Activated T-cell treated with anti-CD3 and anti-CD28 coated beads, Interleukin-2, amount 50 U/mL, for 24 hours (primary cell): ENCODE measurements around the gene SFRP5.

Experiments
- DNase-seq: peaks from one replicate; pipeline ENCODE4 v3.0.0-alpha.2; 2020
- H3K27ac Mint-ChIP-seq: 2 replicates; pipeline ENCODE4 v1.8.0; 2020; ENCODE audit warnings: mild to moderate bottlenecking, mixed read lengths
- H3K27me3 Mint-ChIP-seq: 2 replicates; pipeline ENCODE4 v1.8.0; 2020; ENCODE audit warnings: mixed read lengths
- H3K36me3 Mint-ChIP-seq: 2 replicates; pipeline ENCODE4 v1.8.0; 2020; ENCODE audit warnings: low read depth, mixed read lengths
- H3K4me1 Mint-ChIP-seq: 2 replicates; pipeline ENCODE4 v1.8.0; 2020; ENCODE audit warnings: low read depth, mixed read lengths
- H3K4me3 Mint-ChIP-seq: 2 replicates; pipeline ENCODE4 v1.8.0; 2020; ENCODE audit warnings: mild to moderate bottlenecking, moderate library complexity, mixed read lengths
- H3K9me3 Mint-ChIP-seq: 2 replicates; pipeline ENCODE4 v1.8.0; 2020; ENCODE audit warnings: mixed read lengths

The SFRP5 gene

DNA sequence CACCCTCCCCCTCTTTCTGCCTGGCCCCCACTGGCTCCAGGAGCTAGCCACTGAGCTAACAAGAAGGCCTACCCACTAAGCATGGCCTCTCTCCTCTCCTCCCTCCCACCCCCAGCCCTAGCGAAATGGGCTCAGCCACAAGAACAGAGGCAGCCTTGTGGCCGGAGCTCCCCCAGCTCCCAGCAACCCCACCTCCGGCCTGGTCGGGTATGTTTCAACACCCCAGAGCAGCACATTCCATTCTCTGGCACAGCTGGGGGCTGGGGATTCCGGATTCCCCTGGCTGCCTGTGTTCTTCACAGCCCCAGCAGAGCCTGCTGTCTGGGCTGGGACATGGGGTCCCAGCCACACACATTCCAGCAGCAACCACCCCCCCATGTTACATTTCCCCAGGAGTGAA lies 9.0 kb downstream of the SFRP5 start:
- Mint-ChIP-seq H3K4me1 (no peaks in the 10 kb centered on the region), H3K9me3 (no peaks in the 10 kb centered on the region), H3K36me3 (peaks cover 41% of the 10 kb centered on the region), H3K27me3 (no peaks in the 10 kb centered on the region), H3K27ac (no peak overlapping the region), H3K4me3 (no peak overlapping the region)
- DNase-seq = no peak

DNA sequence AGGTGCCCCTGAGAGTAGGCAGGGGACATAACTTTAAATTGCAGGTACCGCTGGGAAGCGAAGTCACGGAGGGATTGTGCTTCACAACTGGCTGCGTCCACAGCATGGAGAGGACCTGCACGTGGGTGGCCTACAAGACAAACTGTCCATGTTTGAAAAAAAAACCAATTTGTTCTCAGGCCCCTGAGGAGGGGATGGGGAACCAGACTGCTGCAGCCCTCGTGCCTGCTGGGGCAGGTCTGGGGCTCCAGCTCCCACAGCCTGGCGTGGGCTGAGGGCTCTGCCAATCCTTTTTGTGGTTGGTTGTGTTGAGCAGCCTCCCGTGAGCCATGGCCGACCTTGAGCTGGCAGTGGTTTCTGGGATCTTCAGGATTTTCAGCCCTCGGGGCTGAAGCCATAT lies 9.7 kb downstream of the SFRP5 start:
- H3K36me3 Mint-ChIP-seq = peaks cover 48% of the 10 kb centered on the region
- H3K4me3 Mint-ChIP-seq = no peak overlapping the region
- no peak for DNase-seq
- H3K27me3 Mint-ChIP-seq = no peaks in the 10 kb centered on the region
- no peak overlapping the region for H3K27ac Mint-ChIP-seq
- no peaks in the 10 kb centered on the region for H3K4me1 Mint-ChIP-seq
- H3K9me3 Mint-ChIP-seq = no peaks in the 10 kb centered on the region

DNA sequence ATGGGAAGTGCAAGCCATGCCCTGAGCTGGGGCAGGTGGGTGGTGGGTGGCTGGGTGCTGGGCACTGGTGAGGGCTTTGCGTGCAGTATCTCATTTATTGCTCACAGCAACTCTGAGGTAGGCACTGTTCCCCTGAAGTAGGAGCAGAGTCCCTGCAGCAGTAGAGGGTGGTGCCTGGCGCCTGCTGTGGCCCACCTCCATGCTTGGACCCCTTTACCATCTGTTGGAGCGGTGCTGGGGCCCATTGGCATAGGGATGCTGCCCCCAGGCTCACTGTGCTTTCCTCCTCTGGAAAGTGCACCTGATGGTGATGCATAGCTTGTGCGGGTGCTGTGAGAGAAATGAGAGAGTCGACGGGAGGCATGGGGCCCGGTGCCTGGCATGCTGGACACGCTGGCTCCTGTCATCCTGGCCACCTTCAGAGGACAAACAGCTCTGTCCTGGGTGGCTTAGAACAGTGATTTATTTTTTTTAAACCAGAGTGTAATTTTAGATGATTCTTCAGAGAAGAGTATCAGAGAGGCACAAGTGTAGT lies 10.4 kb downstream of the SFRP5 start:
- no peak for DNase-seq
- no peaks in the 10 kb centered on the region for H3K4me1 Mint-ChIP-seq
- peaks cover 55% of the 10 kb centered on the region for H3K36me3 Mint-ChIP-seq
- H3K9me3 Mint-ChIP-seq = no peaks in the 10 kb centered on the region
- no peak overlapping the region for H3K27ac Mint-ChIP-seq
- H3K27me3 Mint-ChIP-seq = no peaks in the 10 kb centered on the region
- H3K4me3 Mint-ChIP-seq = no peak overlapping the region

DNA sequence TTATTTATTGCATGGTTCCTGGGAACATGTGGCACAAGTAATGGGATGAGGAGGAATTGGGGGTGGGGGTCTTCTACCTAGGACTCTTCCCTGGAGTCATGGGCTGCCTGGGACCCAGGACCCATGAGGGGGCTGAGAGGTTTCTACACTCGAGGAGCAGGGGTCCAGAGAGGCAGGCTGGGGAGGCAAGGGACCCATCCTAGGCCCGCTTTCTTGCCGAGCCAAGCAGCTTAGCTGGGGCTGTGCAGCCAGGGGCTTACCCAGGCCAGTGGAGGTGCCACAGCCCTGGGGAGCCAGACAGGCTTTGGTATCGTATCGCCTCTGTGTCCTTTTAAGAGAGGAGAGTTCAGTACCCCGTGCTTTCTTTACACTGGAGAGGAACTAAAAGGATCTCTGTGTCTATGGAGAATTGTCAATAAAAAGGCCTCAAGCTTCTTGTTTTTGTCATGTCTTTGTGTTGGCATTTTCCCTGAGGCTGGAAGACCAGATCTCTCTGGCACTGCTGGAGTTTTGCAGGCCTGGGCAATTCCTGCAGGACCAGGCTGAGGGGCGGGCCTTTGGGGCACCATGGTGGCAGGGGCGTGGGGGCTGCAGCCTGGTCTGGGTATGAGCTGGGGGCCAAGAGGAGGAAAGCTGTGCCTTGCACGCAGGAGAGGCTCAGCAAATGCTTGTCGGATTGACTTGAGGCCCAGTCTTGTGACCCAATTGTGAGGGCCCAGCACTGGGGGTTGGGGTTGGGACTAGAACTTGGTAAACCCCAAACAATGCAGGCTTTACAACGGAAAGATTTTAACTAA lies 11.1 kb downstream of the SFRP5 start:
- DNase-seq = no peak
- Mint-ChIP-seq H3K9me3 (no peaks in the 10 kb centered on the region), H3K4me3 (no peak overlapping the region), H3K27ac (no peak overlapping the region), H3K4me1 (no peaks in the 10 kb centered on the region), H3K27me3 (no peaks in the 10 kb centered on the region), H3K36me3 (peaks cover 62% of the 10 kb centered on the region)

DNA sequence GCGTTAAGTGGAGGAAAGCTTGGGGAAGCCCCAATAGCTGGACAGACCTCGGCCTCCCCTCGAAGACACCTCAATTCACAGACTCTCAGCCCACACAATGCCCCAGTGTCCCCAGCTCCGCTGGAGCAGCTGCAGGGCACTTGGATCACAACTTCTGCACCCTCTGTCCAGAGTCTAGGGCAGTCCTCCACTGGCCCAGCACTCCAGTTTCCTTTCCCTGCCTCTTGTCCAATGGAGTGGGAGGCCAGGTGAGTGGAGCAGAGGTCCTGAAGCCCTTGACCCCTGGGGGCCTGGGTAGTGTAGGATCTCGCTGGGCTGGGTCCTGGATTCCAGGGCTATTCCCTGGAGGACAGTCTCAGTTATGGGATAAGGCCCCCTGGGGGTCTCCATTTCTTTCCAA lies 11.9 kb downstream of the SFRP5 start:
- Mint-ChIP-seq H3K4me1 (no peaks in the 10 kb centered on the region), H3K27ac (no peak overlapping the region), H3K36me3 (peaks cover 69% of the 10 kb centered on the region), H3K27me3 (no peaks in the 10 kb centered on the region), H3K4me3 (no peak overlapping the region), H3K9me3 (no peaks in the 10 kb centered on the region)
- DNase-seq = no peak

DNA sequence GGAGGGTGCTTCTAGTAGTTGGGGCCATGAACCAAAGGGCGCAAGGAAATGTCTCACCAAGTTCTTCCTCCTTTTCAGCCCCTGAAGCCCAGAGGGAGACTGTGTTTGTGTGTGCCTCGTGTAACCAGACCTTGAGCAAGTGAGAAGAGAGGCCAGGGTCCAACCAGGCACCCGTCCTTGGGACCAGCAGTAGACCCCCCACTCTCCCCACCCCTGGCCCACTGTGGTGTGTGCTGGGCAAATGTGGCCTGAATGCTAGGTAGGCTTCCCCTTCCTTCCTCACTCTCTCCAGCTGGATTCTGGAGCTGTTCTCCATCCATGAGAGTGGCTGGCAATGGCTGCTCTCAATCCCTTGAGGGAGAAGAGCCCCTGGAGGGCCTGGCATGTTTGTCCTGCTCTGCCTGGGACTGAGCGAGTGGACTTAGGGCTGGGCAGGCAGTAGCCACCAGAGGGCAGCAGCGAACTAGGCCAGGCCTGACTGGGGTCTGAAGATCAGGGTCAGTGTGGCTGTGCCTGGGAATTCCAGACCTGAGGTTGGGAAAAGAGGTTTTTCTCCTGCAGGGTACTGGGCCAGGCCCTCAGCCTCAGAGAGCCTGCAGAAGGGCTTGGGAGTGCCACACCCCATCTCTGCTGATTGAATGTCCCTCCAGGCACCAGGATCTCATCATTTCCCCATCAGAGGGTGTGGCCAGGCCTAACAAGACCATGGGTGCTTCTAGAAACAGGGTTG lies 12.5 kb downstream of the SFRP5 start:
- no peak overlapping the region for H3K4me3 Mint-ChIP-seq
- H3K27me3 Mint-ChIP-seq = no peaks in the 10 kb centered on the region
- H3K36me3 Mint-ChIP-seq = peaks cover 76% of the 10 kb centered on the region
- H3K9me3 Mint-ChIP-seq = no peaks in the 10 kb centered on the region
- peak; percentile 61 for DNase-seq
- H3K4me1 Mint-ChIP-seq = no peaks in the 10 kb centered on the region
- H3K27ac Mint-ChIP-seq = no peak overlapping the region

DNA sequence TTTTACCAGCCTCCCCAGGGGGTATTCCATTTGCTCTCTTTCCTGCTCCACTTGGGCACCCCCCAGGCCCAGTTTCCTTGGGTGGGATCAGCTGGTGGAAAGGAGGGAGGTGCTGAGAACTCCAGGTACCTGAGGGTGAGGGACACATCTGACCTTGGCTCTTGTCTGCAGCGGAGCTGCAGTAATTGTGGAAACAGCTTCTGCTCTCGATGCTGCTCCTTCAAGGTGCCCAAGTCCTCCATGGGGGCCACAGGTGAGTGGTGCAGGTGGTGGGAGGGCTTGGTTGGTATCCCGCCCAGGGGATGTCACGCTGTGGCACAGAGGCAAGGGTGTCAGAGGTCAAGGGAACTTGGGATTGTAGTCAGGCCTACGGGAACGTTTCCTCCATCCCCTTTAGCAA lies 14.3 kb downstream of the SFRP5 start:
- no peak overlapping the region for H3K27ac Mint-ChIP-seq
- DNase-seq = no peak
- no peaks in the 10 kb centered on the region for H3K27me3 Mint-ChIP-seq
- H3K36me3 Mint-ChIP-seq = peaks cover 93% of the 10 kb centered on the region
- no peaks in the 10 kb centered on the region for H3K9me3 Mint-ChIP-seq
- no peaks in the 10 kb centered on the region for H3K4me1 Mint-ChIP-seq
- H3K4me3 Mint-ChIP-seq = no peak overlapping the region

DNA sequence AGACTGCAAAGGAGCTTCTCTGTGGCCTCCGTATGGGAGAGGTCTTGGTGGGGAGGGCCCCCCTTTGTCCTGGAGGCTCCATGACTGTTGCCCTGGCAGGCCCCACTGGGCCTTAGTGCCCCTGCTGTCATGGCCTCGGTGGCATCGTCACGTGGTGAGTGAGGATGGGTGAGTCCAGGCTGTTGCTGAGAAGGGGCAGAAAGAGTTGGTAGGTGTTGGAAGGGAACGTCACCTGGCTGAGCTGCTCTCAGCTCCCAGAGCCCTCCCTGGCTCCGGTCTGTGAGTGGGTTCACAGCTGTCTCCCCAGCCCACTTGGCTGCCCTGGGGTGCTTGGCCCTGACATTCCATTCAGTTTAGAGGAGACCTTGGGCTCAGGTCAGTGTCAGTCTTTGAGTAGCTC lies 16.1 kb downstream of the SFRP5 start:
- no peak overlapping the region for H3K27ac Mint-ChIP-seq
- DNase-seq = no peak
- H3K4me3 Mint-ChIP-seq = no peak overlapping the region
- H3K4me1 Mint-ChIP-seq = no peaks in the 10 kb centered on the region
- H3K9me3 Mint-ChIP-seq = no peaks in the 10 kb centered on the region
- peaks cover 95% of the 10 kb centered on the region for H3K36me3 Mint-ChIP-seq
- no peaks in the 10 kb centered on the region for H3K27me3 Mint-ChIP-seq

DNA sequence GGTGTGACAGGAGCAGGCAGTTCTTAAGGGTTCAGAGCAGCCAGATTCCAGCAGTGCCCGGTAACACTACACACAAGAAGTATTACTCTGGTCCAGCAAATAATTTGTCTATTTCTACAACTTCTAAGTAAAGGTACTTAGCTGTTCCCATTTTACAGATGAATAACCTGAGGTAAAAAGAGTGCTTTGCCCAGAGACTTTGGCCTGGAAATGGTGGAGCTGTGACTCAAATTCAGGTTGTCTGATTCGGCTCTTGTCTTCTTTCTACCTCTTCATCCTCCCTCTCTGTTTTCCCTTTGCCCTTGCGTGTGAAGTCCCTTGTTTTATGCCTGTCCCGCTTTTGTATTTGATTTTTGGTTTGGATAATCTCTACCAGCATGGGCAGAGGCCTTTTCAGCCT lies 17.1 kb downstream of the SFRP5 start:
- Mint-ChIP-seq H3K27me3 (no peaks in the 10 kb centered on the region), H3K27ac (no peak overlapping the region), H3K36me3 (peaks cover 95% of the 10 kb centered on the region), H3K9me3 (no peaks in the 10 kb centered on the region), H3K4me3 (no peak overlapping the region), H3K4me1 (no peaks in the 10 kb centered on the region)
- DNase-seq = no peak

DNA sequence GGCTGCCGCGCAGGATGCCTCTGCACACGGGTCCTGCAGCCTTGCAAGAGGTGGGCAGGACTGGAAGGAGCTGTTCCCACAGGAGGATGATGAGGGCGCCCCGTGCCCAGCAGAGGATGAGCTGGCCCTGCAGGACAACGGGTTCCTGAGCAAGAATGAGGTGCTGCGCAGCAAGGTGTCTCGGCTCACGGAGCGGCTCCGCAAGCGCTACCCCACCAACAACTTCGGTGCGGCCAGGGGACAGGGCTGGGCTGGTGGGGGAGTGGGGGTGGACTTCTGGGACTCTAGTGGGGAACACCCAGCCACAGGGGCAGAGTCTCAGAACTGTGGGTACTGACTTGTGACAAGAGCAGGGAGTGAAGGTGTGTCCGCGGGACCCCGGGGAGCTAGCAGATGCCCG lies 18.8 kb downstream of the SFRP5 start:
- Mint-ChIP-seq H3K9me3 (no peaks in the 10 kb centered on the region), H3K4me3 (no peak overlapping the region), H3K36me3 (peaks cover 99% of the 10 kb centered on the region), H3K27ac (no peak overlapping the region), H3K4me1 (no peaks in the 10 kb centered on the region), H3K27me3 (no peaks in the 10 kb centered on the region)
- no peak for DNase-seq

DNA sequence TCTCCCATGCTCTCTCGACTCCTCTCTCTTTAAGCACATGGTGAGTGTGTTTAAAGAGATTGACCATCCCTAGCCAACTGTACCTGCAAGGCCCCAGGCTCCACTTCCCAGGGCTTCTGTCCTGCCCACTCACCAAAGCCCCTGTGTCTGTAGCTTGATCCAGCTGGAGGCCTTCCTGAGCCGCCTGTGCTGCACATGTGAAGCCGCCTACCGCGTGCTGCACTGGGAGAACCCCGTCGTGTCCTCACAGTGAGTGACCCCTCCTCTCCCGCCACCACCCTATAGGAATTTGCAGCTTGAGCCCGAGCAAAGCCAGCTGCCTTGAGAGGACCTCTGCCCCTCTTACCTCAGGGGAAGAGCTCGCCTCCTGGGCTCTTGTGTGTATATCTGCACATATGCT lies 23.7 kb downstream of the SFRP5 start:
- no peak overlapping the region for H3K4me3 Mint-ChIP-seq
- H3K27ac Mint-ChIP-seq = no peak overlapping the region
- no peaks in the 10 kb centered on the region for H3K27me3 Mint-ChIP-seq
- no peaks in the 10 kb centered on the region for H3K9me3 Mint-ChIP-seq
- peaks cover 95% of the 10 kb centered on the region for H3K36me3 Mint-ChIP-seq
- no peak for DNase-seq
- peaks cover 6% of the 10 kb centered on the region for H3K4me1 Mint-ChIP-seq

DNA sequence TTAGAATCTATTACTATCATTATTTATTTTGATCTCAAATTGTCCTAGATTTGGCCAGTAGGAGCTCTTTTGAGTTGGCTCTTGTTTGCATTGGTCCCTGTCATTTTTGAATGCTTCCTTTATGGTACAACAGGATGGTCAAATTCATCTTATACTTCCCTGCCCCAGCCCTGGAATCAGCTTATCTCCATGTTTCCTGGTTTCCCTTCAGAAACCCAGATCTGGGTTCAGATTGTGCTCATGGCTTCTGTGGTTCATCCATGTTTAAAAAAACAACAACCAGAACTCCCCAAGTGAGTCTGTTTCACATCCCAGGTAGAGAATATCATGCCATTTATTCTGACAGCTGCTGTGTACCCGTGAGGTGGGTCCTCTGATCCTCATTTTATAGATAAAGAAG lies 24.2 kb downstream of the SFRP5 start:
- H3K27me3 Mint-ChIP-seq = no peaks in the 10 kb centered on the region
- peaks cover 94% of the 10 kb centered on the region for H3K36me3 Mint-ChIP-seq
- H3K27ac Mint-ChIP-seq = no peak overlapping the region
- no peaks in the 10 kb centered on the region for H3K9me3 Mint-ChIP-seq
- no peak overlapping the region for H3K4me3 Mint-ChIP-seq
- H3K4me1 Mint-ChIP-seq = peaks cover 9% of the 10 kb centered on the region
- DNase-seq = no peak

DNA sequence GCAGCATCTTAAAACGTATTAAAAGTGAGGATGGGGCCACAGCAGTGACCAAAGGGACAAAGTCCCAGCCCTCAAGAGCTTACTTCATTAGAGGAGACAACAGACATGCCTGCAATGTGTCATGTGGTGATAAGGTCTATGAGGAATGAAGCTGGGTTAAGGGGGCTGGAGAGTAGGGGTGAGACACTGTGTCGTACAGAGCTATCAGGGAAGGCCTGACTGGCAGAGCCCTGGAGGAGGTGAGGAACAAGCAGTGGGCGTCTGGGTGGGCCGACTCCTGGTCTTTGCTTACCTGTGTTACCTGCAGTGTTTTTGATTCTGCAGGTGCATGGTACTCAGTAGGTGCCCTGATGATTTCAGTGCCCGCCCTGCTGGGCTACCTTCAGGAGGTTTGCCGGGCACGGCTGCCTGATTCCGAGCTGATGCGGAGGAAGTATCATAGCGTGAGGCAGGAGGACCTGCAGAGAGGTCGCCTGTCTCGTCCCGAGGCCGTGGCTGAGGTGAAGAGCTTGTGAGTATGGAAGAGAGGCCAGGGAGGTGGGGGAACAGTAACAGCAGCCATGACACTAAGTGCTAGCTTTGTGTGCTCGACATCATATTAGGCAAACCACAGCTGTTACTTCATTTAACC lies 27.3 kb downstream of the SFRP5 start:
- Mint-ChIP-seq H3K27me3 (no peaks in the 10 kb centered on the region), H3K36me3 (peaks cover 92% of the 10 kb centered on the region), H3K4me3 (no peak overlapping the region), H3K4me1 (peaks cover 32% of the 10 kb centered on the region), H3K9me3 (no peaks in the 10 kb centered on the region), H3K27ac (no peak overlapping the region)
- DNase-seq = no peak

DNA sequence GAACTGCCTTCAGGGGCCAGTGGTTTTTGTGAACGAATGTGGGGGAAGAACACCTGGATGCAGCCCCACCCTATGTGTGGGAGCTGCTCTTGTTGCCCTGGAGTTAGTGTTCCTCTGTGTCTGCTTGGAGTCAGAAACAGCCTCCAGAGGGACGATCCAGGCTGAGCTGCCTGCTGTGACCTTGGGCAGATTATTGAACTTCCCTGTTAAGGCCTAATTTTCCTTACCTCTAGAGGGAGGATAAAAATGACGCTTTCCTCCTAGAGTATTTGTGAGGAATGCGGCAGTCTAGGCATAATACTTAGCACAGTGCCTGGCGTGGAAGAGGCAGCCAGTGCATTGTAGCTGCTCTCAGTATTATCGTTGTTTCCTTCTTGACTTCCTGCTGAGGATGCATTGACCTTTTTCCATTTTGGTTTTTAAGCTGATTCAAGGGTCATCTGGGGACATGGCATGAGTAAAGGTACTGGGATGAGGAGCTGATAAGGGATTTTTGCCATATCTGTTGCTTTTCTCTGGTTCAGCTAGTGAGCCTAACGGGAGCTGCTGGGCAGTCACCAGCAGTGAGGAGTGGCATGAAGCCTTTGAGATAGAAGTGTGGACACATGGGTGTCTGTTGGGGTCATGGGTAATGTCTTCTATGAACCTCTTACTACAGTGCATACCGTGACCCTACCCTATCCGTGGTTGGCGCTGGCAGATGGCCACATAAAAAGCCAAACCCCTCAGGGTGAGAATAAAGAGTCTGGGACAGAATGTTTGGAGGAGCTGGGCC lies 28.4 kb downstream of the SFRP5 start:
- H3K4me1 Mint-ChIP-seq = peaks cover 39% of the 10 kb centered on the region
- H3K9me3 Mint-ChIP-seq = no peaks in the 10 kb centered on the region
- no peaks in the 10 kb centered on the region for H3K27me3 Mint-ChIP-seq
- peaks cover 89% of the 10 kb centered on the region for H3K36me3 Mint-ChIP-seq
- DNase-seq = no peak
- H3K4me3 Mint-ChIP-seq = no peak overlapping the region
- H3K27ac Mint-ChIP-seq = peak overlapping the region; percentile 46
